Measurements from ENCODE around the gene PEX11G.

Gene PEX11G

DNA sequence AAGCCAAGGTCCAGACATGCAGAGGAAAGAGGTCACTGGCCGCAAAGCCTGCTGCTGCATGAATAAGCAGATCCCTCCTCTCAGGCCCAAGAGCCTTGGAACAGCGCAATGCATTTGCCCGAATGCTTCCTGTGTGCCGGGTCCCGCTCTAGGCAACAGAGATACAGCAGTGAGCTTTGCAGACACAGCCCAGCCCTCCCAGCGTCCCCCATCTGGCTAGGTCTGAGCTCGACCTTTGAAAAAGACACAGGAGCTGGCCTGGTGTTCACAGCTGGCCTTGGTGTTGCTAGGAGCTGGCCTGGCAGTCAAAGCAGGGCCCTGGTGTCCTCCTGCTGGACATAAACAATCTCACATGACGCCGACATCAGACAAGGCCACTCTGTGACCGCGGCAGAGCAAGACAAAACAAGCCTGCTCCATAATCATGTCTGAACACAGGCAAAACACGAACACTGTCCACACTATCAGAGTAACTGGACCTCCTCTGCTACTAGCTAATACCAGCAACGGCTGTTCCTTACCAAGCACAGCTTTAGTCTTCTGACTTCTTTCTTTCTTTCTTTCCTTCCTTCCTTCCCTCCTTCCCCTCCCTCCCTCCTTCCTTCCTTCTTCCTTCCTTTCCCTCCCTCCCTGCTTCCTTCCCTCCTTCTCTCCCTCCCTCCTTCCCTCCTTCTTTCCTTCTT lies 5.7 kb upstream of the PEX11G start:
- no peak for DNase-seq (ENCODE audit: low read depth)

DNA sequence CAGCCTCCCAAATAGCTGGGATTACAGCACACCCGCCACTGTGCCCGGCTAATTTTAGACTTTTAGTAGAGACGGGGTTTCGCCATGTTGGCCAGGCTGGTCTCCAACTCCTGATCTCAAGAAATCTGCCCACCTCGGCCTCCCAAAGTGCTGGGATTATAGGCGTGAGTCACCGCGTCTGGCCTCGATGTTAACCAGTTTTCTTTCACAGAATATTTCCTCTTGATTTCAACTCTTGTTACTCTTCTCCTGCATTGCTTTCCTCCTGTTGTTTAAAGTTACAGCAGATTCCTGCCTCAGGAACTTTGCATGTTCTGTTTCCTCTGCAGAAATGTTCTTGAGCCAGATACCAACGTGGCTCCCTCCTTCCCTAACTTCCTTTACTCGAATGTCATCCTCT lies 3.7 kb upstream of the PEX11G start:
- no peak for DNase-seq (ENCODE audit: low read depth)

DNA sequence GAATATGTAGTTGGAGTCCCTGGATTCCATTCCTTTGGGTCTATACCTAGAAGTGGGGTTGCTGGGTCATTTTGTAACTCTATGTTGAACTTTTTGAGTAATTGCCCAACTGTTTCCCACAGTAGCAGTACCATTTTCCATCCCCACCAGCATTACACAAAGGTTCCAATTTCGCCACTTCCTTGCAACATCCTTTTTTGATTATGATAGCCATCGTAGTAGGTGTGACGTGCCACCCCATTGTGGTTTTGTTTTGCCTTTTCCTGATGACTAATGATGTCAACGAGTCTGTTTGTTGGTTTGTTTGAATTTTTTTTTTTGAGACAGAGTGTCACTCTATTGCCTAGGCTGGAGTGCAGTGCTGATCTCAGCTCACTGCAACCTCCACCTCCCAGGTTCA lies 3.3 kb upstream of the PEX11G start:
- DNase-seq (ENCODE audit: low read depth), result no peak

DNA sequence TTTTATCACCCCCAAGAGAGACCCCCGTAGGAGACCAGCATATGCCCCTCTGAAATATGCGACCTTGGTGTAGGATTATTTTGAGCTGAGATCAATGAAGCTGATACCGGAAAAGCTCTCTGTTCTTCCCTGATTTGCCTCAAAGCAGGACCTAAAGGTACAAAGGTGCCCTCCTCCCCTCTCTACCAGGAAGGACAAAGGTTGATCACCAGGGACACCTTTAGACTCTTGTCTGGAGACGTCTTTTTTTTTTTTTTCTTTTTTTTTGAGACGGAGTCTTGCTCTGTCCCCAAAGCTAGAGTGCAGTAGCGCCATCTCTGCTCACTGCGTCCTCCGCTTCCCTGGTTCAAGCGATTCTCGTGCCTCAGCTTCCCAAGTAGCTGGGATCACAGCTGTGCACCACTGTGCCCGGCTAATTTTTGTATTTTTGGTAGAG lies 792 bp upstream of the PEX11G start:
- DNase-seq (ENCODE audit: low read depth), result no peak

DNA sequence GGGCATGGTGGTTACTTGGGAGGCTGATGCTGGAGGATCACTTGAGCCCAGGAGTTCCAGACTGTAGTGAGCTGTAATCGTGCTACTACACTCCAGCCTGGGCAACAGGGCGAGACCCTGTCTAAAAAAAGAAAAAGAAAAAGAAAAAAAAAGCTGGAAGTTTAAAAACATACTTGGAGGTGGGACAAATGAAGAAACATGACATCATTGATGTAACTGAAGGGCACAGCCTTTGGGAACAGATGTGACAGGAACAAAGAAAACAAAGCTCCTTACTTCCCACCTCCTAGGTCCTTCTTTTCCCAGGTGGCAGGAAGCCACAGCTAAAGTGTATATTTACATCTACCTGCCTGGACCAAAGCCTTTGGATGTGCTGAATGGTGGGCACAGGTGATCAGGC lies 1.9 kb downstream of the PEX11G start:
- no peak for DNase-seq (ENCODE audit: low read depth)

DNA sequence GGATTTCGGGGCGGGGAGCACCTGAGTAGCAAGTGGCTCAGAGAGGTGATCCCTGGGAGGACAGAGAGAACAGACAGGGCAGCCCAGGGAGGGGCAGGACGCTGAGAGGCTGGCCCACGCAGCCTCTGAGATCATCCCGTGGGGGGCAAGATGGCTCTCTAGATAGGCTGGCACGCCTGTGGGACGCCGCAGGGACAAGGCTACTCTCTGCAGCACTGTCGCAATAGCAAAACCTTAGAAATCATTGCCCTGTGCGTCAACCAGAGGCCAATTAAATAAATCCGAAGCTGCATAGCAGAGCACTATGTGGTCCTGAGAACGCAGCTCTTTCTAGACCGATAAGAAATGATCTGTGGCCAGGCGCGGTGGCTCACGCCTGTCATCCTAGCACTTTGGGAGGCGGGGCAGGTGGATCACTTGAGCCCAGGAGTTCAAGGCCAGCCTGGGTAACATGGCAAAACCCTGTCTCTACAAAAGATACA lies 5.1 kb downstream of the PEX11G start:
- DNase-seq (ENCODE audit: low read depth), result no peak

DNA sequence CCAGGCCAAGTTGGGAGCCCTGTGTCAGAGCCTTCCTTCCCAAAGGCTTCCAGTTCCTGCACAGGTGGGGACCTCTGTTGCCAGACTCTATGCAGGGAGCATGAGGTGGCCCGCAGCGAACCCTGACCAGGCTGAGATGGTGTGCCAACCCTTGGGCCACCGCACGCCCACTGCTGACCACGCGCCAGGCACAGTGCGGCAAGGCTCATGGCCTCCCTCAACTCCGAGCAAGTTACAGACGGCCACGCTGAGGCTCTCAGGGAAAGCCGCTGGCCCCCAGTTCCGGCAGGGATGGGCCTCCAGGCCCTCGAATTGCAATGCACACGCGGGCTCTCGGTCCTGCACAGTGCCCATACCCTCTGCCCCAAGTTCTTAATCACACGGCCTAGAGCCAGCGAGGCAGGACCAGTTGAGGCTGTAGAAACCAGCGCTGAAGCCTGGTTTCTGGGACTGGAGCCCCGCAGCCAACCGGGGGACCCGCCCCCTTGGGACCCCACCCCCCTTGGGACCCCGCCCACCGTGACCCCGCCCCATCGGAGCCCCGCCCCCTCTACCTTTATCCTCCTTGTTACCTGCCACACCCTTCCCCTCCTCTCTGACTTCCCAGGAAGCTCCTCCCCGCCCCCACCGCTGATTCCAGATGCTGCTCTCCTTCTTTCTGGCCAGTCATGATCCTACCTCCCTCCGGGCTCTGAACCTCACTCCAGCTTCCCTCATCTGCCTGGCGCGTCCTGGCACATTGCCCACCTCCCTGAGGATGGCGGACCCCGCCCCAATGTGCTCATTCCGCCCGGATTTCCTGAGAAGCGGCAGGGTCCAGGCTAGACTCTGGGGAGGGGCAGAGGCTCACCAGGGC lies 6.0 kb downstream of the PEX11G start:
- DNase-seq (ENCODE audit: low read depth), result no peak

DNA sequence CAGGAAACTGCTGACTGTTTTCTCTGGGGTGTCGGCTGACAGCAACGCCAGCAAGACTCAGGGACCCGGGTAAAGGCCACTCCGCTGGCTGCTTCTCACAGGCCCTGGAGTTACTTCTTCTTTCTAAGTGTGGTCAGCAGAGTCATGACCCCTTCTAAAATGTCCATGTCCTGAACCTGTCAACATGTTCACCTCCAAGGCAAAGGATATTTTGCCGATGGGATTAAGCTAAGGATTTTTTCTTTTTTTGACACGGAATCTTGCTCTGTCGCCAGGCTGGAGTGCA lies 7.9 kb downstream of the PEX11G start:
- no peak for DNase-seq (ENCODE audit: low read depth)

DNA sequence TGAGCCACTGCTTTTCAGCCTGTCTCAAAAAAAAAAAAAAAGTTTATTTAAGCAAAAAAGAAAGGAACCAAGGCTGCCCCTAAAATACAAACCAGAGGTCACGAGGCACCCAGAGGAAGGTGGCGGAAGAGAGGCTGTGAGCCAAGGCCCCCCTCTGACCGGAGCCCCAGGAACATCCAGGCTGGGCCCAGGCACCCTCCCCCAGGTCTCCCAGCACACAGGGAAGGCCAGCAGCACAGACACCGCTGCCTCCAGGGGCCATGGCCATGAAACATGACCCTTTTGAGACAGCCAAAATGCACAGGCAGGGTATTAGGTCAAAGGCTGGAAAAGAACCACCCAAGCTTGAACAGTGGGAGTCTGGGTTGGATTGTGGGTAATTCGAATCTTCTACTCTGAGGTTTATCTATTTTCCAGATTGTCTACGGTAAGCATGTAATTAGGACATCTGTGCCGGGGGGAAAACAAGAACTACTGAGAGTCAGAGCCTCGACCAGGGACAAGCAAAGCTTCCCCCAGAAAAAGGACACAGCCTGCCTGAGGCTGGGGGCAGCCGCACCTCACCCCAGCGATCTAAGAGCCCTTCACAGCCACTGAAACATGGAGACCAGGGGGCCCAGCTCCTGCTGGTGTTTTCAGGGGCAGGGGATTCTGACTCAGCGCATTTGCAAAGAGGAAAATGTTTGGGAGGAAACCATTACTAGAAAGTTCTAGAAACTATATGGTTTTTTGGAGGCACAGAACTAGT lies 8.4 kb downstream of the PEX11G start:
- DNase-seq (ENCODE audit: low read depth), result no peak

DNA sequence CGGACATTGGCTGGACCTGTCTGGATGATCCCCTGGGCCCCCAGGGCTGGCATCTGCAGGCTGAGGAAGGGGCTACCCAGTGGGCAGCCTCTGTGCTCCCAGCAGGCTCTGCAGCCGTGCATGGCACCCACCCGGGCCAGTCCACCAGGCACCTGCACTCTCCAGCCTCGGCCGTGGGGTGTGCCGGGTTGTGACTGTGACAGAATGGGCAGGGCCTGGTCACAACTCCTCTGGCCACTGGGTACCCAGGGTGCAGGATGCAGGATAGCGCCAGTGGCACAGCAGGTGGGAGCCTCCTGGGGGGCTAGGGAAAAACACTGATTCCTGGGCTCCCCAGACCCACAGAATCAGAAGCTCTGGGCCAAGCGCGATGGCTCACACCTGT lies 10.0 kb downstream of the PEX11G start:
- DNase-seq (ENCODE audit: low read depth), result no peak

DNA sequence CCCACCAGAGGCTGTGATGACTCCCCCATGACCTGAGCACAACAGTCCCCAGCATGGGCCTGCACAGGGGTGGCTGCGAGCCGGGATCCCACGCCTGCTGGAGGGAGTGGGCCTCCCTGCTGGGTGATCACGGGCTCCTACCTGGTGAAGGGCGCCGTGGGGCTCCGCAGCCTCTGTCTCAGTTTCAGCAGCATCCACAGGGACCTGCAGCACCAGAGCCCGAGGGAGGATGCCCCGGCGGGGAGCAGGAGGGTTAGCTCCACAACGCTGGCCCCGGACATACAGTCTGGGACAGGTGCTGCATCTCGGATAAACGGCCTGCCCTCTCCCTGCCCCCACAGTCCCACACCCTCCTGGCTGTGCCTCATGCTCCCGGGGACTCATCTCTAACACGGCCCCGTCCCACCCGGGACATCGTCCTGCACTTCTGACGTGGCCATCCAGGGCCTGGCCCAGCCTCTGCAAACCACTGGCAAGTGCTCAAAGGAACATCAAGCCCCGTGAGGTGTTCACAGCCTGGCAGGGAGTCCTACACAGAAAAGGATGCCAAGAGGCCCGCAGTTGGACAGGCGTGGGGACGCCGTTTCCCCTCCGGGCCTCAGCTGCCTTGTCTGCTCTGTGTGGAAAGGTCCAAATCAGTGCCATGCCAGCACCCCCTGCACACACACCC lies 10.5 kb downstream of the PEX11G start:
- DNase-seq (ENCODE audit: low read depth), result no peak

DNA sequence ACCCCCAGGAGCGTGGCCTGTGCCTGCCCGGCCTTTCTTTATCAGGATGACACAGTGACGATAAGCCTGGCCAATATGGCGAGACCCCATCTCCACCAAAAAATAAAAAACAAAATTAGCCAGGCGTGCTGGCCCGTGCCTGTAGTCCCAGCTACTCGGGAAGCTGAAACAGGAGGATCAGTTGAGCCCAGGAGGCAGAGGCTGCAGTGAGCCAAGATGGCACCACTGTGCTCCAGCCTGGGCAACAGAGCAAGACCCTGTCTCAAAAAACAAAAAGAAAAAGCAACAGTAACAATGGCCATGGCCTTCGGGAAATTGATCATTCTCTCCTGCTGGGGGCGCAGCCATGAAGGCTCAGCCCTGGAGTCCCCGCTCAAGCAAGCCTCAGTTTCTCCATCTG lies 11.1 kb downstream of the PEX11G start:
- DNase-seq (ENCODE audit: low read depth), result no peak

DNA sequence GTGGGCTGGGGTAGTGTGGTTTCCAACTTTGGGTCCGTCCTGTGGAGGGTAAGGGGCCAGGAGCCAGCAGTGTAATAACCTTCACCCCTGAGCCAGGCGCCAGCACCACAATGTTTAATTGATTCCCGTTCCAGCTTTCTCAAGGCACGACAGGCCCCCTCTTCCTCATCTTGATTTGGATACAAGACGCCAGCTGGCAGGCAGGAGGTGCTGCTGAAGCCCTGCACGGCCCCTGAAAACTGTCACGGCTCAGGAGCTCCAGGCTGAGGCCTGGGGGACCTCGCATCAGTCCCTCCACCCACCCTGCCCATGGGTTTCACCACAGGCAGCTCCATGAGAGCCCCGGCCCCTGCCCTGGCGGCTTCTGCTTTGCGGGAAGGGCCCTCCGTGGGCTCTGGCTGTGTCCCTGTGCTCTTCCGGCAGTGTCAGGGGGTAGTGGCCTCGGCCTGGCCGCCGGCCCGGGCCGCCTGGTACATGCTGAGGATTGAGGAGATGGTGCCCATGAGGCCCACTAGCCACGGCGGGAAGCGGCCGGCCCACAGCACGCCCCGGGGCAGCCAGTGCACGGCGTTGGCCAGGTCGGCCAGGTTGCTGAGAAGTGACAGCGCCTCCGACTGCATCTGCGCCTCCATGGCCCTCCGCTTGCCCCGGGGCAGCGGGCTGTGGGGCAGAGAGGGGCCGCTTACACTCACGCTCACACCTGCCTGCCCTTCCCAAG lies 11.9 kb downstream of the PEX11G start:
- no peak for DNase-seq (ENCODE audit: low read depth)

DNA sequence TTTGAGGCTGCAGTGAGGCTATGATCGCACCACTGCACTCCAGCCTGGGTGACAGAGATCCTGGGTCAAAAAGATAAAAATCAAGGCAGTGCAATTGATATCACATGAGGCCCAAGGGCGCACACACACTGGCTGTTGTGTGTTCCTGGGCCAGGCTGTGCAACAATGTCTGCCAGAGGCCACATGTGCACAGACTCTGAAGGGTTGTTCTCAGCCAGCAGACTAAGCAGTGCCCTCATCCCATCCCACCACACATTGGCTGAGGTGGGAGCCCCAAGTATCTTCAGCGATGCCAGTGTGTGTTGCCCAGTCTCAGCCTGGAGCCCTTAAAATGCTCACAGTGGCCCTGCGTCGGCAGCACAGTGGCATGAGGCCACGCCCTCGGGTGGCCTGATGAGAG lies 12.6 kb downstream of the PEX11G start:
- no peak for DNase-seq (ENCODE audit: low read depth)

DNA sequence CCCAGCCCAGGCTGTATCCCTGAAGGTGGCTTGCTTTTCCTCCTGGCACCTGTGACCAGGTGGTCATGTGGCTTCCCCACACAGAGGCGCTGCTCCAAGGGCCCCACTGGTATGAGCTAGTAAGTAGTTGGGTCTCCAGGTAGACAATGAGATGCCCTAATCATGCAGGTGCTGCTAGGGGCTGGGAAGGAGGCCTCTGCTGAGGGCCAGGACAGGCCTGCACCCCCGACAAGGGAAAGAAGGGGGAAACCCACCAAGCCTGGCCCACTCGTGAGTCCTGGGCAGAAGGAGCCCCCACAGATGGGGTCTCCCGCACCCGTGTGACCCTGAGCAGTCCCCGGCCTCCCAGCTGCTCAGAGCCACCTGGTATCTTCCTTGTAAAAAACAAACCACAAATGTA lies 13.2 kb downstream of the PEX11G start:
- no peak for DNase-seq (ENCODE audit: low read depth)

DNA sequence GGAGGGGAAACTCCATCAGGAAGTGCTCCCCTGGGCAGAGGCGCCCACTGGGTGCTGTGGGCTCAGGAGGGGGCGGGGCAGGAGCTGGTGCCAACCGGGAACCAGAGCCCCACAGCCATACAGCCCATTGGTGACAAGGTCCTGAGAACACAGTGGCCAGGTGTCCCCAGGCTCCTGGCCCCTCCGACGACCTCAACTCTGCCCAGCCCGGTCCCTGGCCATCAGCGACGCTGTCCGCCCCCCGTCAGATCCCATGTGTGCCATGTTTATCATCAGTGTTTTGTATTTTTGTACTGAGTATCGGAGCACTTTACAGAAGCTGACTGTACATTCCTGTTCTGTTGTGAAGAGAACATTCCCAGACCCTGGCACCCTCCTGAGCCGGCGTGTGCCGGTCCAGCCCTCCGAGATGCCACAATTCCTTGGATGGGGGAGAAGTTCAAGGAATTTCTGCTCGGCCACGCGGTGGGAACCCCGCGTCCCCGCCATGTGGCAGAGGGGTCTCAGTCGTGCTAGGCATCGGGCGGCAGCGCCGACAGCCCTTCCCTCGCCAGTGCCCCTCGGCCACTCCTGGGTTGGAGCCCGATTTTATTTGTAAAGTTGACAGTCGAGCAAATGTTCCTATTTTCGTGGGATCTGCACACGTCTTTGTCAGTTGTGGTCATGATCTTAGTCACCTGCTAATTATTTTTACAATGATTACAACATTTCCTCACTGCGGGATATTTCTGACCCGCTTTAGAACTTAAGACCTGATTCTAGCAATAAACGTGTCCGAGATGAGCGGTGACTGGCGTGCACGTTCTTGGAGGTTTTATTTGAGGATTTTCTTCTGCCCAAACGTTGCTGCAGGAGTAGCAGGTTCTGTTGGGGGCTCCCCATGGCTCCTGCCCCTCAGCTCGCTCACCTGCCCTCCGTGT lies 16.9 kb downstream of the PEX11G start:
- DNase-seq (ENCODE audit: low read depth), result no peak

DNA sequence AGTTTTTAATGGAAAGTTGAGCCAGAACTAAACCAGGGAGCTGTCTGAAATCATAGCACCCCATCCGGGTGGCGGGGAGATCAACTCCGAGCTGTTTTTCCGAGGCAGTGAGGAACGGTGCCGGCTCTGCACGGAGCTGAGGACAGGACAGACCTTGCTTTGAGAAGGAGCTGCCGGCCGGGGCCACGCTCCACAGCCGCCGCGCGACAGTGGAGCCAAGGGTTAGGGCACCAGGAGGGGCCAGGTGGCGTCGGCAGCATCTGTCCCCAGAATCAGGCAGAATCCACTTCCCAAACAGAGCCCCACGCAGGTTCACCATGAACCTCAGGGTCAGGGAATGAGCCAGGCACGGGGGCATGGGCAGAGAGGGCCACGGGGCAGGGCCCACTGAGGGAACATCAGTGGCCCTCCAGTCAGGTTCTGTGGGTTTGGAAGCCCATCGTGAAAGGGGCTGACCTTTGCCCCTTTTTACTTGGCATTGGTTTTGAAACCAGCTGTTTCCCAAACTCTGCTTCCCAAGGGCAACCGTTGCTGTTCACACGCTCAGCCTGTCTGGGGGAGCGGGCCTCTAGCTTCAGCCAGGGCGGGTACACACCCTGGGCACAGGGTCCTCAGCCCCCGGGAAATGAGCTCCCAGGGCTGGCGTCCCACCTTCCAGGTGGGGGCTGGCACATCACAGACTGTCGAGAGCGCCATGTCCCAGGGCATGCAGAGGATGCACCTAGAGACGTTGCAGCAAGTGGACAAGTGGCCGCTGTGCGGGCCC lies 18.1 kb downstream of the PEX11G start:
- no peak for DNase-seq (ENCODE audit: low read depth)

DNA sequence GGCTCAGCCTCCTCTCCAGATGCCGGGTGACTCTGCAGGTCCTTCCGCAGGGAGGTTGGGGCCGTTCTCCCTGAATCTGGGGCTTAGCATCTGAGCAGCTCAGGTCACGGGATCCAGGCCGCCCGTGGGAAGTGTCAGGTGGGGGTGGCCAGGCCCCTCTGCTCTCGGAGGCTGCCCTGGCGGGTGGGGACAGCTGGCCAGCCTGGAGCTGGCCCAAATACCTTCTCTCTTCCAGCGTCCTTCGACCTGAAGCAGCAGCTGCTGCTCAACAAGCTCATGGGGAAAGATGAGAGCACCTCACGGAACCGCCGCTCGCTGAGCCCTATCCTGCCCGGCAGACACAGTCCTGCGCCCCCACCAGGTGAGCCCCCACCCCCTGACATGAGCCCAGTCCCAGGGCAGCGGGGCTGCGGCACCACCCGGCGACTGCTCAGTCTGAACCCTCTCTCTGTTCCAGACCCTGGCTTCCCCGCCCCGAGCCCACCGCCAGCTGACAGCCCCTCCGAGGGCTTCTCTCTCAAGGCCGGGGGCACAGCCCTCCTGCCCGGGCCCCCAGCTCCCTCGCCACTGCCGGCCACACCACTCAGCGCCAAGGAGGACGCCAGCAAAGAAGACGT lies 19.1 kb downstream of the PEX11G start:
- DNase-seq (ENCODE audit: low read depth), result no peak

DNA sequence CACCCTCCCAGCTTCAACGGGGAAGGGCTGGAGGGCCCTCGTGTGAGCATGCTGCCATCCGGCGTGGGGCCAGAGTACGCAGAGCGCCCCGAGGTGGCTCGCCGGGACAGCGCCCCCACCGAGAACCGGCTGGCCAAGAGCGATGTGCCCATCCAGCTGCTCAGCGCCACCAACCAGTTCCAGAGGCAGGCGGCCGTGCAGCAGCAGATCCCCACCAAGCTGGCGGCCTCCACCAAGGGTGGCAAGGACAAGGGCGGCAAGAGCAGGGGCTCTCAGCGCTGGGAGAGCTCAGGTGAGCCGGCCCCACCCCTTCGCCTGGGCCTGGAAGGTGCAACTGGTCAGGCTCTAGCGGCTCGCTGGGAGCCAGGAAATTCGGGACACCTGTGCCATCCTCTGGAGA lies 20.0 kb downstream of the PEX11G start:
- no peak for DNase-seq (ENCODE audit: low read depth)
